Measurements from ENCODE around the gene ASTE1. TPM values are rescaled to one million over a fixed set of nuclear protein-coding genes. Genes with fewer than 3 reads are reported as not detected.
"Not testable (repeated sequence)": the region's sequence is repeated elsewhere in the genome, so short reads cannot be mapped to it uniquely, and the experiment has no call there.

The ASTE1 gene
- total RNA-seq, 2 experiments from 2014 or later = 8.5 to 10.3 TPM

- Mint-ChIP-seq H3K27me3 (no peaks in the 10 kb centered on the region), H3K27ac (no peak overlapping the region), H3K36me3 (ENCODE audit: low read depth) (peaks cover 12% of the 10 kb centered on the region), H3K9me3 (no peaks in the 10 kb centered on the region), H3K4me1 (ENCODE audit: low read depth) (no peaks in the 10 kb centered on the region), H3K4me3 (no peak overlapping the region)
- TF ChIP-seq, protein P1, sequence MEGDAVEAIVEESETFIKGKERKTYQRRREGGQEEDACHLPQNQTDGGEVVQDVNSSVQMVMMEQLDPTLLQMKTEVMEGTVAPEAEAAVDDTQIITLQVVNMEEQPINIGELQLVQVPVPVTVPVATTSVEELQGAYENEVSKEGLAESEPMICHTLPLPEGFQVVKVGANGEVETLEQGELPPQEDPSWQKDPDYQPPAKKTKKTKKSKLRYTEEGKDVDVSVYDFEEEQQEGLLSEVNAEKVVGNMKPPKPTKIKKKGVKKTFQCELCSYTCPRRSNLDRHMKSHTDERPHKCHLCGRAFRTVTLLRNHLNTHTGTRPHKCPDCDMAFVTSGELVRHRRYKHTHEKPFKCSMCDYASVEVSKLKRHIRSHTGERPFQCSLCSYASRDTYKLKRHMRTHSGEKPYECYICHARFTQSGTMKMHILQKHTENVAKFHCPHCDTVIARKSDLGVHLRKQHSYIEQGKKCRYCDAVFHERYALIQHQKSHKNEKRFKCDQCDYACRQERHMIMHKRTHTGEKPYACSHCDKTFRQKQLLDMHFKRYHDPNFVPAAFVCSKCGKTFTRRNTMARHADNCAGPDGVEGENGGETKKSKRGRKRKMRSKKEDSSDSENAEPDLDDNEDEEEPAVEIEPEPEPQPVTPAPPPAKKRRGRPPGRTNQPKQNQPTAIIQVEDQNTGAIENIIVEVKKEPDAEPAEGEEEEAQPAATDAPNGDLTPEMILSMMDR (IDR thresholded peaks at IDR 0.05) = no peak
- ATAC-seq (no peak), DNase-seq (no peak)
- CTCF ChIA-PET = no interaction called here
- intact Hi-C loops (cut with micrococcal nuclease) = no loop called here
- POLR2A ChIA-PET = no interaction called here
Measured at GRCh38 chr3:130979117-130979516, 47.5 kb downstream of the ASTE1 start.

- ChIA-PET CTCF (no interaction called here), POLR2A (interaction anchor here (1.0 kb wide), 1 partner anchor 11 kb away, joined by 3 read pairs; no protein-coding TSS in a partner anchor)
- DNase-seq (no peak), ATAC-seq (no peak)
- Mint-ChIP-seq H3K27ac (no peak overlapping the region), H3K27me3 (no peaks in the 10 kb centered on the region), H3K9me3 (no peaks in the 10 kb centered on the region), H3K36me3 (ENCODE audit: low read depth) (peaks cover 14% of the 10 kb centered on the region), H3K4me3 (no peak overlapping the region), H3K4me1 (ENCODE audit: low read depth) (no peaks in the 10 kb centered on the region)
- TF ChIP-seq, protein P1 (IDR thresholded peaks at IDR 0.05) = no peak
- intact Hi-C loops (cut with micrococcal nuclease) = no loop called here
Measured at GRCh38 chr3:130976706-130977105, 49.9 kb downstream of the ASTE1 start.

DNA sequence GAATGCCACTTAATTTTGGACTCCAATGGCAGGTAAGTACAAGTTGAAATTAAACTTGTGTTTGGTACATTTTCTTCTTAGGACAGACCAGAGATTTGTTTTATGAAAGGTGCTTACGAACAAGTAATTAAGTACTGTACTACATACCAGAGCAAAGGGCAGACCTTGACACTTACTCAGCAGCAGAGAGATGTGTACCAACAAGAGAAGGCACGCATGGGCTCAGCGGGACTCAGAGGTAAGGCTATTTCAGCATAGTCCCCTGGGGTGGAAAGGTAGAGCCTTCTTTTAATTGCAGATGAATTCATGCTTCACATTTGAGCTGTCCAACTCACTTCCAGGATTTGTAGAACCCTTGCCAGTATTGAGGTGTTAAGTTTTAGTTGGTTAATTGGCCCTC is 51.4 kb downstream of the ASTE1 start:
- Mint-ChIP-seq H3K36me3 (ENCODE audit: low read depth) (peaks cover 28% of the 10 kb centered on the region), H3K27me3 (no peaks in the 10 kb centered on the region), H3K4me1 (ENCODE audit: low read depth) (peaks cover 5% of the 10 kb centered on the region), H3K9me3 (no peaks in the 10 kb centered on the region), H3K4me3 (no peak overlapping the region), H3K27ac (no peak overlapping the region)
- ChIA-PET POLR2A (no interaction called here), CTCF (no interaction called here)
- ATAC-seq (no peak), DNase-seq (no peak)
- intact Hi-C loops (cut with micrococcal nuclease) = no loop called here
- TF ChIP-seq, protein P1 (IDR thresholded peaks at IDR 0.05) = no peak

DNA sequence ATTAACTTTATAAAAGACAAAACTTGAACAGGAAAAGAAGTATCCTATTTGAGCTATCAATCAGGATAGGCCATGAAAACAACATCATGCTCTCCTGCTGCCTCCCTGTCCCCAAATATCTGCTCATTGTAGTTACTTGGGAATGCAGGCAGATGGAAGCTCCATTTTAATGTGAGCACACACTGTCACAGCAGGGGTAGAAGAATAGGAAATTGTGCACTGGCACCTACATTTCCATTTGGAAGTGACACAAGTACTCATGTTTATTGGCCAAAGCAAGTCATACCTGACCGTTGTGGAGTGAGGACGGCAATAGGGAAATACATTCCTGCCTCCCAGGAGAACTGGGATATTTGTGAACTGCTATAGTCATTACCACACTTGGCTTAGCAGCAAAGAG is 52.4 kb downstream of the ASTE1 start:
- DNase-seq (no peak), ATAC-seq (no peak)
- peaks cover 31% of the 10 kb centered on the region for H3K36me3 Mint-ChIP-seq (ENCODE audit: low read depth)
- POLR2A ChIA-PET = no interaction called here
- TF ChIP-seq, protein P1 (IDR thresholded peaks at IDR 0.05) = no peak
- intact Hi-C loops (cut with micrococcal nuclease) = no loop called here
- CTCF ChIA-PET = interaction anchor here (1.2 kb wide), 1 partner anchor 59 kb away, joined by 3 read pairs; no protein-coding TSS in a partner anchor
- no peak overlapping the region for H3K27ac Mint-ChIP-seq
- no peaks in the 10 kb centered on the region for H3K27me3 Mint-ChIP-seq
- no peaks in the 10 kb centered on the region for H3K9me3 Mint-ChIP-seq
- H3K4me1 Mint-ChIP-seq (ENCODE audit: low read depth) = peaks cover 5% of the 10 kb centered on the region
- no peak overlapping the region for H3K4me3 Mint-ChIP-seq

GRCh38 chr3:130973406-130973805 is 53.2 kb downstream of the ASTE1 start:
- H3K27me3 Mint-ChIP-seq = no peaks in the 10 kb centered on the region
- H3K36me3 Mint-ChIP-seq (ENCODE audit: low read depth) = peaks cover 30% of the 10 kb centered on the region
- H3K9me3 Mint-ChIP-seq = no peaks in the 10 kb centered on the region
- H3K4me1 Mint-ChIP-seq (ENCODE audit: low read depth) = peaks cover 5% of the 10 kb centered on the region
- no peak overlapping the region for H3K4me3 Mint-ChIP-seq
- DNase-seq (no peak), ATAC-seq (no peak)
- TF ChIP-seq, protein P1 (IDR thresholded peaks at IDR 0.05) = no peak
- no peak overlapping the region for H3K27ac Mint-ChIP-seq
- CTCF ChIA-PET = no interaction called here
- POLR2A ChIA-PET = no interaction called here
- intact Hi-C loops (cut with micrococcal nuclease) = no loop called here

- DNase-seq; H3K9me3 Mint-ChIP-seq; POLR2A ChIA-PET; H3K4me3 Mint-ChIP-seq; CTCF ChIA-PET; ATAC-seq; H3K4me1 Mint-ChIP-seq (ENCODE audit: low read depth); H3K27ac Mint-ChIP-seq; H3K27me3 Mint-ChIP-seq; intact Hi-C loops (cut with micrococcal nuclease): not testable (repeated sequence)
- H3K36me3 Mint-ChIP-seq (ENCODE audit: low read depth) = peaks cover 36% of the 10 kb centered on the region
Measured at GRCh38 chr3:130972592-130972991, 54.0 kb downstream of the ASTE1 start.
